ENCODE results near the gene SLC17A8.
"Not testable (repeated sequence)": the region's sequence is repeated elsewhere in the genome, so short reads cannot be mapped to it uniquely, and the experiment has no call there.

SLC17A8 gene

GRCh38 chr12:100329800-100330199, 27.1 kb upstream of the SLC17A8 start:
- H3K4me3 ChIP-seq (ENCODE audit: low read depth, low read length), result no peak overlapping the region
- no peak for TF ChIP-seq POLR2A (IDR thresholded peaks at IDR 0.05; ENCODE audit: extremely low read depth, insufficient read length)
- no peak for TF ChIP-seq MYC (IDR thresholded peaks at IDR 0.05; ENCODE audit: low read depth, low read length)
- TF ChIP-seq, protein P1, sequence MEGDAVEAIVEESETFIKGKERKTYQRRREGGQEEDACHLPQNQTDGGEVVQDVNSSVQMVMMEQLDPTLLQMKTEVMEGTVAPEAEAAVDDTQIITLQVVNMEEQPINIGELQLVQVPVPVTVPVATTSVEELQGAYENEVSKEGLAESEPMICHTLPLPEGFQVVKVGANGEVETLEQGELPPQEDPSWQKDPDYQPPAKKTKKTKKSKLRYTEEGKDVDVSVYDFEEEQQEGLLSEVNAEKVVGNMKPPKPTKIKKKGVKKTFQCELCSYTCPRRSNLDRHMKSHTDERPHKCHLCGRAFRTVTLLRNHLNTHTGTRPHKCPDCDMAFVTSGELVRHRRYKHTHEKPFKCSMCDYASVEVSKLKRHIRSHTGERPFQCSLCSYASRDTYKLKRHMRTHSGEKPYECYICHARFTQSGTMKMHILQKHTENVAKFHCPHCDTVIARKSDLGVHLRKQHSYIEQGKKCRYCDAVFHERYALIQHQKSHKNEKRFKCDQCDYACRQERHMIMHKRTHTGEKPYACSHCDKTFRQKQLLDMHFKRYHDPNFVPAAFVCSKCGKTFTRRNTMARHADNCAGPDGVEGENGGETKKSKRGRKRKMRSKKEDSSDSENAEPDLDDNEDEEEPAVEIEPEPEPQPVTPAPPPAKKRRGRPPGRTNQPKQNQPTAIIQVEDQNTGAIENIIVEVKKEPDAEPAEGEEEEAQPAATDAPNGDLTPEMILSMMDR (IDR thresholded peaks at IDR 0.05; ENCODE audit: low read depth, low read length), result no peak
- TF ChIP-seq MAX (IDR thresholded peaks at IDR 0.05; ENCODE audit: low read depth, low read length), result no peak
- no peak for DNase-seq (ENCODE audit: low read depth)

DNA sequence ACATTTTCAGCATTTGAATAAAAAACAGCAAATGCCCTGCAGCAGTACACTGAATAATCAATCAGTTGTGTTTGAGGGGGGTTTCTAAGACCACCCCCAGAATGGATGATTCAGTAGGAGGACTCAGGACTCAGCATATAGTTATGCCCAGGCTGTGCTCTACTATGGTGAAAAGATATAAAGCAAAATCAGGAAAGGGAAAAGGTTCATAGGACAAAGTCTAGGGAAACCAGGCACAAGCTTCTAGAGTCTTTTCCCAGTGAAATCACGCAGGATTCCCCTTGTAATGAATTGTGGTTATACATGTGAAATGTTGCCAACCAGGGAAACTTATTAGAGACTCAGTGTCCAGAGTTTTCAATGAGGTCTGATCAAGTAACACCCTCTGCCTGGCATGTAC, 25.0 kb upstream of the SLC17A8 start:
- DNase-seq (ENCODE audit: low read depth), result no peak
- no peak overlapping the region for H3K4me3 ChIP-seq (ENCODE audit: low read depth, low read length)
- TF ChIP-seq MYC (IDR thresholded peaks at IDR 0.05; ENCODE audit: low read depth, low read length), result no peak
- no peak for TF ChIP-seq MAX (IDR thresholded peaks at IDR 0.05; ENCODE audit: low read depth, low read length)
- TF ChIP-seq, protein P1 (IDR thresholded peaks at IDR 0.05; ENCODE audit: low read depth, low read length), result no peak
- no peak for TF ChIP-seq POLR2A (IDR thresholded peaks at IDR 0.05; ENCODE audit: extremely low read depth, insufficient read length)

- TF ChIP-seq, protein P1 (IDR thresholded peaks at IDR 0.05; ENCODE audit: low read depth, low read length), result no peak
- no peak for TF ChIP-seq MYC (IDR thresholded peaks at IDR 0.05; ENCODE audit: low read depth, low read length)
- no peak for TF ChIP-seq MAX (IDR thresholded peaks at IDR 0.05; ENCODE audit: low read depth, low read length)
- no peak for TF ChIP-seq POLR2A (IDR thresholded peaks at IDR 0.05; ENCODE audit: extremely low read depth, insufficient read length)
- H3K4me3 ChIP-seq (ENCODE audit: low read depth, low read length), result no peak overlapping the region
- DNase-seq (ENCODE audit: low read depth), result no peak
Observed at GRCh38 chr12:100332852-100333251, 24.0 kb upstream of the SLC17A8 start.

- no peak overlapping the region for H3K4me3 ChIP-seq (ENCODE audit: low read depth, low read length)
- no peak for TF ChIP-seq POLR2A (IDR thresholded peaks at IDR 0.05; ENCODE audit: extremely low read depth, insufficient read length)
- no peak for TF ChIP-seq MYC (IDR thresholded peaks at IDR 0.05; ENCODE audit: low read depth, low read length)
- TF ChIP-seq, protein P1 (IDR thresholded peaks at IDR 0.05; ENCODE audit: low read depth, low read length), result no peak
- TF ChIP-seq MAX (IDR thresholded peaks at IDR 0.05; ENCODE audit: low read depth, low read length), result no peak
- DNase-seq (ENCODE audit: low read depth), result no peak
Observed at GRCh38 chr12:100337299-100337698, 19.6 kb upstream of the SLC17A8 start.

DNA sequence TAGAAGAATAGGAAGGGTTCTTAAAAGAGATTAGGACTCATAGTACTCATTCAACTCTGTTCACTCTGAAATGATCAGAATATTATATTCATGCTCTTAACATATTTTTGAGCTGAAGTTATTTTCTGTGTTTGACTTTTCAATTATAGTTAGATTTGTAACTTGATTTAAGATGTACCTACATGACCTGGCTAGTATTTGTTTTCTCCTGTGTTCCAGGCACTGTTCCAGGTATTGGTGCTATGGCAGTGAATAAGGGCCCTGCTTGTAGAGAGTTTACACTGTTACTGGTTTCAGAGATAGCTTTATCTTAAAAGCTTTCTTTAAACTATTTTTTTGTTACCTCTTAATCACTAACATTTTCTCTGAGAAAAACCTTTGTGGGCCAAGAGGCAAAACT, 19.1 kb upstream of the SLC17A8 start:
- no peak overlapping the region for H3K4me3 ChIP-seq (ENCODE audit: low read depth, low read length)
- no peak for DNase-seq (ENCODE audit: low read depth)
- TF ChIP-seq MYC (IDR thresholded peaks at IDR 0.05; ENCODE audit: low read depth, low read length), result no peak
- TF ChIP-seq POLR2A (IDR thresholded peaks at IDR 0.05; ENCODE audit: extremely low read depth, insufficient read length), result no peak
- no peak for TF ChIP-seq MAX (IDR thresholded peaks at IDR 0.05; ENCODE audit: low read depth, low read length)
- TF ChIP-seq, protein P1 (IDR thresholded peaks at IDR 0.05; ENCODE audit: low read depth, low read length), result no peak

- H3K4me3 ChIP-seq (ENCODE audit: low read depth, low read length), result no peak overlapping the region
- DNase-seq (ENCODE audit: low read depth), result no peak
- TF ChIP-seq POLR2A (IDR thresholded peaks at IDR 0.05; ENCODE audit: extremely low read depth, insufficient read length) (no peak), MAX (IDR thresholded peaks at IDR 0.05; ENCODE audit: low read depth, low read length) (no peak), MYC (IDR thresholded peaks at IDR 0.05; ENCODE audit: low read depth, low read length) (no peak)
- TF ChIP-seq, protein P1 (IDR thresholded peaks at IDR 0.05; ENCODE audit: low read depth, low read length), result no peak
Observed at GRCh38 chr12:100339071-100339470, 17.8 kb upstream of the SLC17A8 start.

GRCh38 chr12:100342897-100343296, 14.0 kb upstream of the SLC17A8 start:
- DNase-seq (ENCODE audit: low read depth); H3K4me3 ChIP-seq (ENCODE audit: low read depth, low read length): not testable (repeated sequence)

- not testable (repeated sequence) for DNase-seq (ENCODE audit: low read depth)
Observed at GRCh38 chr12:100344351-100344750, 12.5 kb upstream of the SLC17A8 start.

More at GRCh38 chr12:100344351-100344750, 12.5 kb upstream of the SLC17A8 start:
- not testable (repeated sequence) for H3K4me3 ChIP-seq (ENCODE audit: low read depth, low read length)

Data from NB4 (cell line).